ENCODE results near the gene ACACA.
"Not testable (repeated sequence)": the region's sequence is repeated elsewhere in the genome, so short reads cannot be mapped to it uniquely, and the experiment has no call there.

The ACACA gene

GRCh38 chr17:37073464-37073863 lies 333.2 kb downstream of the ACACA start:
- not testable (repeated sequence) for H3K9ac ChIP-seq (ENCODE audit: low read length in 2 of 2); H3K4me1 ChIP-seq (ENCODE audit: control insufficient read depth, insufficient read depth, low read length); H3K4me3 ChIP-seq (ENCODE audit: low read length in 2 of 2); H3K27ac ChIP-seq (ENCODE audit: low read length); H3K9me3 ChIP-seq (ENCODE audit: control insufficient read depth in 2 of 2, low read length in 2 of 2); H3K36me3 ChIP-seq (ENCODE audit: control insufficient read depth in 2 of 2, insufficient read depth in 2 of 2, low read length in 2 of 2); H3K27me3 ChIP-seq (ENCODE audit: control insufficient read depth in 1 of 2, insufficient read depth in 2 of 2, low read length in 2 of 2)

GRCh38 chr17:37069087-37069486 lies 337.5 kb downstream of the ACACA start:
- no peak overlapping the region for H3K9ac ChIP-seq (ENCODE audit: low read length in 2 of 2)
- peaks cover 12 to 16% of the 10 kb centered on the region in 2 donors for H3K27me3 ChIP-seq (ENCODE audit: control insufficient read depth in 1 of 2, insufficient read depth in 2 of 2, low read length in 2 of 2)
- no peaks in the 10 kb centered on the region for H3K36me3 ChIP-seq (ENCODE audit: control insufficient read depth in 2 of 2, insufficient read depth in 2 of 2, low read length in 2 of 2)
- H3K4me3 ChIP-seq (ENCODE audit: low read length in 2 of 2), result no peak overlapping the region
- H3K27ac ChIP-seq (ENCODE audit: low read length), result no peak overlapping the region
- H3K4me1 ChIP-seq (ENCODE audit: control insufficient read depth, insufficient read depth, low read length), result no peaks in the 10 kb centered on the region
- H3K9me3 ChIP-seq (ENCODE audit: control insufficient read depth in 2 of 2, low read length in 2 of 2), result no peaks in the 10 kb centered on the region

- no peak overlapping the region for H3K4me3 ChIP-seq (ENCODE audit: low read length in 2 of 2)
- peaks cover 12 to 16% of the 10 kb centered on the region in 2 donors for H3K27me3 ChIP-seq (ENCODE audit: control insufficient read depth in 1 of 2, insufficient read depth in 2 of 2, low read length in 2 of 2)
- H3K4me1 ChIP-seq (ENCODE audit: control insufficient read depth, insufficient read depth, low read length), result no peaks in the 10 kb centered on the region
- no peak overlapping the region for H3K9ac ChIP-seq (ENCODE audit: low read length in 2 of 2)
- no peak overlapping the region for H3K27ac ChIP-seq (ENCODE audit: low read length)
- H3K9me3 ChIP-seq (ENCODE audit: control insufficient read depth in 2 of 2, low read length in 2 of 2), result no peaks in the 10 kb centered on the region
- H3K36me3 ChIP-seq (ENCODE audit: control insufficient read depth in 2 of 2, insufficient read depth in 2 of 2, low read length in 2 of 2), result no peaks in the 10 kb centered on the region
These were observed 338.4 kb downstream of the ACACA start for GRCh38 chr17:37068266-37068665.

GRCh38 chr17:37067555-37068111 lies 339.0 kb downstream of the ACACA start:
- H3K27ac ChIP-seq (ENCODE audit: low read length), result no peak overlapping the region
- no peak overlapping the region for H3K4me3 ChIP-seq (ENCODE audit: low read length in 2 of 2)
- no peaks in the 10 kb centered on the region for H3K9me3 ChIP-seq (ENCODE audit: control insufficient read depth in 2 of 2, low read length in 2 of 2)
- H3K27me3 ChIP-seq (ENCODE audit: control insufficient read depth in 1 of 2, insufficient read depth in 2 of 2, low read length in 2 of 2), result peaks cover 12 to 16% of the 10 kb centered on the region in 2 donors
- no peak overlapping the region for H3K9ac ChIP-seq (ENCODE audit: low read length in 2 of 2)
- H3K4me1 ChIP-seq (ENCODE audit: control insufficient read depth, insufficient read depth, low read length), result no peaks in the 10 kb centered on the region
- H3K36me3 ChIP-seq (ENCODE audit: control insufficient read depth in 2 of 2, insufficient read depth in 2 of 2, low read length in 2 of 2), result no peaks in the 10 kb centered on the region

DNA sequence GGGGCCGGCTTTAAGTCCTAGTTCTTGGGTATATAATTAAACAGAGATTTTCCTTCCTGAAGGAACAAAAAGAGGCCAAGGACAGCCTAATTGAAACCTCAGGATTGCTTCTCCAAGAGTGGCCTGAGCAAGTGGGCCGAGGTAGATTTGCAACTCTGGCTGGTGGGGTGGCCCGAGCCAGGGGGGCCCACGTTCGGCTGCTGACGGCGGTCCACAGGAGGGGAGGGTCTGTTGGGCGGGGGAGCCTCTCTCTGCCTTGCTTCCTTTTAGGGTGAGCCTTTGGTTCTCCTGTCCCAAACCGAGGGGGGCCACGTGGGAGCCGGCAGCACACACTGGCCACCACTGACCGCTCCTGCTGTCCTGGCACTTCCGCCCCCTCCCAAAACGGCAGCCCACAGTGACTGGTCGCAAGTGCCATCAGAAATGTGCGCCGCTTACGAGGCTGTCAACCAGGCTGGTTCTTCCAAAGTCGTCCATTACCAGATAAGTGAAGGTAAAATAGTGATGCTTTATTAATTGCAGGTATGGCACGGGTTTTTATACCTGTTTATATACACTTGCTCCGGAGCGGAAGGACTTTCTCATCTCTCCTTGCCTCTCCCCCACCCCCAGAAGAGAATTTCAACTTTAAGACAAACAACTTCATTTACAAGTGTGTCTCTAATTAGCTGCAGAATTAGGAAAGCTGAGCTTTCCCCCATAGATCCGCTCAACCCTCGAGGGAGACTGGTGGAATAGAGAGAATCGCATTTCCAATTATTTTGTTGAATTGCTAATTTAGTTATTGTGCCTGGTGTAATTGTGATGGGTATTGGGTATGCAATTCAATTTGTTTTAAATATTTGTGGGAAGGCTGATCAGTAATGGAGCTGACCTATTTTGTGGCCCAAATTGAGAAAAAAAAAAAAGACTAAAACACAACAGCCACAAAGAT lies 340.0 kb downstream of the ACACA start:
- no peaks in the 10 kb centered on the region for H3K9me3 ChIP-seq (ENCODE audit: control insufficient read depth in 2 of 2, low read length in 2 of 2)
- no peak overlapping the region for H3K27ac ChIP-seq (ENCODE audit: low read length)
- H3K36me3 ChIP-seq (ENCODE audit: control insufficient read depth in 2 of 2, insufficient read depth in 2 of 2, low read length in 2 of 2), result no peaks in the 10 kb centered on the region
- no peaks in the 10 kb centered on the region for H3K4me1 ChIP-seq (ENCODE audit: control insufficient read depth, insufficient read depth, low read length)
- no peak overlapping the region for H3K9ac ChIP-seq (ENCODE audit: low read length in 2 of 2)
- H3K27me3 ChIP-seq (ENCODE audit: control insufficient read depth in 1 of 2, insufficient read depth in 2 of 2, low read length in 2 of 2), result peaks cover 12 to 16% of the 10 kb centered on the region in 2 donors
- H3K4me3 ChIP-seq (ENCODE audit: low read length in 2 of 2), result no peak overlapping the region

DNA sequence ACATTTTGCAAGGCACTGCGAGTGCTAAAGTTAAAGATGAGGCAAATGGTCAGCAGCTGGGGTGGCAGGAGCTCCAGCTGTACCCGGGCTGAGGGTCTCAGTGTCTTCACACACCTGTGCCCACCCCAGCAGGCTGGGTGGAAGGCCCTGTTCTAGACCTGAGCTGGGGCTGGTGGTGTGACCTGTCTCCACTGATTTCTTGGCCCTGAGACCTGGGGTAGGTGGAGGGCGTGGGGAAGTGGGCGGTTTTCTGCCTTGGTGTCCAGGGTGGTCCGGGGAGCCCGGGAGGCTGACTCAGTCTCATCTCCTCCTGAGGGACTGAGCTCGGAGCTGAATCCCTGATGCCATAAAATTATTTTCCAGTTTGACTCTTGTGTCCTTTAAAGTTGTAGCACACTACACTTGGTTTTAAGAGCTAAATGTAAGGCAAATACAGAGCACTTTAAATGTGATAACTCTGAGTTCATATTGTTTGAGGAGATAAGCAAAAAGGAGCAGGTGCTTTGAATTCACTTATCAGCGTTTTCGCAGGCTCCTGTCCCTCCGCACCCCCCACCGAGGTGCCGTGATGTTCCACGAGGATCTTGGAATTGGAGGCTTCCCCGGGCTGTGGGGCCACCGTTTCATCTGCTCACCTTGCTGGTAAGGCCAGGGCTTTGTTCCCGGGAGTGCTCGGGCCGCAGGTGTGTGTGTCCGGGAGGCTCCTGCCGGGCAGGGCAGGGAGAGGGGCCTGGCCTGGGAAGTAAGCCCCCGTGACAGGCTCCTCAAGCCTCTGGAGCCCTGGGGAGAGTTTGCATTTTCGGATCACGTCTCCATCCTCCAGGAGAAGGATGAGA lies 340.9 kb downstream of the ACACA start:
- Histone ChIP-seq H3K4me3 (ENCODE audit: low read length in 2 of 2) (no peak overlapping the region), H3K27me3 (ENCODE audit: control insufficient read depth in 1 of 2, insufficient read depth in 2 of 2, low read length in 2 of 2) (peaks cover 12 to 16% of the 10 kb centered on the region in 2 donors), H3K27ac (ENCODE audit: low read length) (no peak overlapping the region), H3K9me3 (ENCODE audit: control insufficient read depth in 2 of 2, low read length in 2 of 2) (no peaks in the 10 kb centered on the region), H3K4me1 (ENCODE audit: control insufficient read depth, insufficient read depth, low read length) (no peaks in the 10 kb centered on the region), H3K9ac (ENCODE audit: low read length in 2 of 2) (no peak overlapping the region), H3K36me3 (ENCODE audit: control insufficient read depth in 2 of 2, insufficient read depth in 2 of 2, low read length in 2 of 2) (no peaks in the 10 kb centered on the region)

- no peaks in the 10 kb centered on the region for H3K36me3 ChIP-seq (ENCODE audit: control insufficient read depth in 2 of 2, insufficient read depth in 2 of 2, low read length in 2 of 2)
- no peak overlapping the region for H3K9ac ChIP-seq (ENCODE audit: low read length in 2 of 2)
- no peak overlapping the region for H3K4me3 ChIP-seq (ENCODE audit: low read length in 2 of 2)
- peaks cover 12 to 16% of the 10 kb centered on the region in 2 donors for H3K27me3 ChIP-seq (ENCODE audit: control insufficient read depth in 1 of 2, insufficient read depth in 2 of 2, low read length in 2 of 2)
- no peaks in the 10 kb centered on the region for H3K9me3 ChIP-seq (ENCODE audit: control insufficient read depth in 2 of 2, low read length in 2 of 2)
- no peak overlapping the region for H3K27ac ChIP-seq (ENCODE audit: low read length)
- no peaks in the 10 kb centered on the region for H3K4me1 ChIP-seq (ENCODE audit: control insufficient read depth, insufficient read depth, low read length)
These were observed 341.7 kb downstream of the ACACA start for GRCh38 chr17:37064956-37065355.

- Histone ChIP-seq H3K27ac (ENCODE audit: low read length) (no peak overlapping the region), H3K4me1 (ENCODE audit: control insufficient read depth, insufficient read depth, low read length) (no peaks in the 10 kb centered on the region), H3K9me3 (ENCODE audit: control insufficient read depth in 2 of 2, low read length in 2 of 2) (no peaks in the 10 kb centered on the region), H3K9ac (ENCODE audit: low read length in 2 of 2) (no peak overlapping the region), H3K27me3 (ENCODE audit: control insufficient read depth in 1 of 2, insufficient read depth in 2 of 2, low read length in 2 of 2) (peaks cover 12 to 16% of the 10 kb centered on the region in 2 donors), H3K36me3 (ENCODE audit: control insufficient read depth in 2 of 2, insufficient read depth in 2 of 2, low read length in 2 of 2) (no peaks in the 10 kb centered on the region), H3K4me3 (ENCODE audit: low read length in 2 of 2) (no peak overlapping the region)
These were observed 342.4 kb downstream of the ACACA start for GRCh38 chr17:37064206-37064605.

DNA sequence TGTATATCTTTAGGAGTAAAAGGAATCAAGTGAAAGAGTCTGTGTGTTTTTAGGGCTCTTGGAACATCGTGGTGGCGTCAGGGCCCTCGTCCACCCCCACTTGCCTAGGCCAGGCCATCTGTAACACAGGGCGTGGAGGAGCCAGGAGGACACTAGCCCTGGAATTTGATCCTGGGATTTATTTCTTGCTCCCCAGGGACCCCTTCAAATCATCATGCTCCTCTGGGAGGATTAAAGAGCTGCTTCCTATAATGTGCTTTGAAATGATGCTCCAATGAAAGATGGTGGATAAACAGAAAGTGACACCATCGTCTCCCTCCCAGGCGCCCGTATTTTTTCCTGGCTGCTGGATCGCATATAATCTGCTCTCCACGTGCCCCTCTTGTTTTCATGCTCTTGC lies 344.6 kb downstream of the ACACA start:
- Histone ChIP-seq H3K27ac (ENCODE audit: low read length) (no peak overlapping the region), H3K36me3 (ENCODE audit: control insufficient read depth in 2 of 2, insufficient read depth in 2 of 2, low read length in 2 of 2) (peaks cover 0 to under 1% of the 10 kb centered on the region in 2 donors), H3K9ac (ENCODE audit: low read length in 2 of 2) (no peak overlapping the region), H3K27me3 (ENCODE audit: control insufficient read depth in 1 of 2, insufficient read depth in 2 of 2, low read length in 2 of 2) (peaks cover 12 to 13% of the 10 kb centered on the region in 2 donors), H3K4me1 (ENCODE audit: control insufficient read depth, insufficient read depth, low read length) (no peaks in the 10 kb centered on the region), H3K9me3 (ENCODE audit: control insufficient read depth in 2 of 2, low read length in 2 of 2) (no peaks in the 10 kb centered on the region), H3K4me3 (ENCODE audit: low read length in 2 of 2) (no peak overlapping the region)

DNA sequence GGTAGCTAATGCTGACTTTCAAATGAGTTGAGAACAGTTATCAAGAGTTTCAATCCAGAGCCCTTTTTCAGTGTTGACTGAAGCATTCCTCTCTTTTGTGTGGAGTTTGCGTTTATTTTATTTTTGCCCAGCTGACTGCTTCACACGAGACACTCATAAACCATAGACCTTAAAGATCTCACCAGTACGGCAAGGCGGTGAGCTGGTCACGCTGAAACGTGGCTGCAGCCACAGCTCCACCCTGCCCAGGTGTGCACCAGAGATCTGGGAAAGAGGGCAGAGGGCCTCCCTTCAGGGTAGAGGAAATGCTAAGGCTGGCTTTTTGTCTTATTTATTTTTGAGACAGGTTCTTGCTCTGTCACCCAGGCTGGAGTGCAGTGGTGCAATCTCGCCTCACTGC lies 345.7 kb downstream of the ACACA start:
- Histone ChIP-seq H3K9ac (ENCODE audit: low read length in 2 of 2) (no peak overlapping the region), H3K9me3 (ENCODE audit: control insufficient read depth in 2 of 2, low read length in 2 of 2) (no peaks in the 10 kb centered on the region), H3K27ac (ENCODE audit: low read length) (no peak overlapping the region), H3K4me1 (ENCODE audit: control insufficient read depth, insufficient read depth, low read length) (no peaks in the 10 kb centered on the region), H3K27me3 (ENCODE audit: control insufficient read depth in 1 of 2, insufficient read depth in 2 of 2, low read length in 2 of 2) (peaks cover 7 to 12% of the 10 kb centered on the region in 2 donors), H3K36me3 (ENCODE audit: control insufficient read depth in 2 of 2, insufficient read depth in 2 of 2, low read length in 2 of 2) (peaks cover 4 to 7% of the 10 kb centered on the region in 2 donors), H3K4me3 (ENCODE audit: low read length in 2 of 2) (no peak overlapping the region)
